ENCODE data around the gene HMX1. TPM values are rescaled to one million over a fixed set of nuclear protein-coding genes. Genes with fewer than 3 reads are reported as not detected.

HMX1 gene
- total and polyA plus RNA-seq, 2 experiments from 2014 or later = 0.69 TPM; not detected in 1

GRCh38 chr4:8829584-8829983, 42.1 kb downstream of the HMX1 start:
- ATAC-seq (no peak), DNase-seq (ENCODE audit: low spot score) (no peak)
- Mint-ChIP-seq H3K27ac (no peak overlapping the region), H3K4me1 (no peaks in the 10 kb centered on the region), H3K9me3 (peaks cover 9% of the 10 kb centered on the region; the same call in 2 of the 3 replicates), H3K27me3 (ENCODE audit: insufficient read depth, low read depth, poor library complexity) (peaks cover 6% of the 10 kb centered on the region), H3K36me3 (ENCODE audit: low read depth) (no peaks in the 10 kb centered on the region), H3K4me3 (no peak overlapping the region)
- Histone ChIP-seq H3K4me3 (no peak overlapping the region), H3K27me3 (ENCODE audit: insufficient read depth) (no peaks in the 10 kb centered on the region), H2AFZ (no peak overlapping the region), H4K20me1 (replicated peaks; ENCODE audit: insufficient read depth) (no peaks in the 10 kb centered on the region), H3K79me2 (replicated peaks; ENCODE audit: insufficient read depth) (no peaks in the 10 kb centered on the region), H3K4me2 (no peak overlapping the region), H3K9me2 (ENCODE audit: insufficient read depth) (no peaks in the 10 kb centered on the region), H3K36me3 (ENCODE audit: insufficient read depth) (no peaks in the 10 kb centered on the region), H3K4me1 (ENCODE audit: insufficient read depth) (no peaks in the 10 kb centered on the region), H3F3A (replicated peaks; ENCODE audit: low read depth) (no peaks in the 10 kb centered on the region), H3K27ac (ENCODE audit: low read depth) (no peak overlapping the region)
- TF ChIP-seq JUNB (IDR thresholded peaks at IDR 0.05; ENCODE audit: unreplicated experiment) (no peak), EZH2phosphoT487 (IDR thresholded peaks at IDR 0.05; ENCODE audit: unreplicated experiment) (no peak), NANOG (IDR thresholded peaks at IDR 0.05; ENCODE audit: borderline replicate concordance) (no peak), ETS1 (IDR thresholded peaks at IDR 0.05) (no peak), ZNF331 (CRISPR knock-in tag; IDR thresholded peaks at IDR 0.05; ENCODE audit: low read depth) (no peak), CTCF (conservative IDR thresholded peaks at IDR 0.05; ENCODE audit: low read depth in 2 of 2) (no peak), EZH2 (IDR thresholded peaks at IDR 0.05; ENCODE audit: low read depth, unreplicated experiment) (no peak), ZNF462 (CRISPR knock-in tag; IDR thresholded peaks at IDR 0.05) (no peak), REST (IDR thresholded peaks at IDR 0.05; ENCODE audit: unreplicated experiment) (no peak)
